Measurements from ENCODE around the gene CD4. TPM values are rescaled to one million over a fixed set of nuclear protein-coding genes. Genes with fewer than 3 reads are reported as not detected.

Gene CD4
- total and polyA plus RNA-seq, 10 of the 15 experiments (the other 5 are each of a cell fraction or from before 2014, with no cell fraction given) = 0.24 to 1.6 (median 0.69) TPM

DNA sequence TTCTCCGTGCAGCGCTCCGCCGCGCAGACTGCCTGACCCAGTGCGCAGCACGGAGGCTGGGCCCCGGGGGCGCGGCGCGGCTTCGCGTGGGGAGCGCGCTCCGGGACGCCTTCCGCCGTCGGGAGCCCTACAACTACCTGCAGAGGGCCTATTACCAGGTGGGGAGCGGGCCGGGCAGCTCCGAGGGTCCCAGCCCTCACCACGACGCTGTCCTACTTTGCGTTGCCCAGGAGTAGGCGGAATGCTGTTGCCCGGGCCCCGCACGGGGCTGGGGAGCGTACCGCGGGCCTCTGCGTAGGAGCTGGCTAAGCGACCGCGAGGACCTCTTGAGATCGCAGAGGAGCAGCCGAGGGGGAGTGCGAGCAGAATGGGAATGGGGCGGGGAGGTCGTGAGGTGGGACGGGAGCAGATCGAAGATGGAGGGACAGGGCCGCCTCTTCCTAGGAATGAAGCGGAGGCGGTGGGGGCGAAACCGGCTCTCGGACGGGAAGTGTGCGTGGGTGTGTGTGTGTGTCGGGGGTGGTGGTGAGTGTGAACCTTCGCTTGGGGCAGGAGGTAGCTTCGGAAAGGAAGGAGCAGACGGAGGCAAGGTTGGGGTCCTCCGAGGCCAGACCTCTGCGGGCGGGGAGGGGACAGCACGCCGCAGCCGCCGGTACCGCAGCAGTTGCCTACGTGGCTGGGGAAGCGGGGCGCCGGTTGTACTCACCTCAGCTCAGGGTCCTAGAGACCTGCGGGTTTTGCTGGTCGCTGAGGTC lies 39.6 kb downstream of the CD4 start (continued):
- TF ChIP-seq, protein P1, sequence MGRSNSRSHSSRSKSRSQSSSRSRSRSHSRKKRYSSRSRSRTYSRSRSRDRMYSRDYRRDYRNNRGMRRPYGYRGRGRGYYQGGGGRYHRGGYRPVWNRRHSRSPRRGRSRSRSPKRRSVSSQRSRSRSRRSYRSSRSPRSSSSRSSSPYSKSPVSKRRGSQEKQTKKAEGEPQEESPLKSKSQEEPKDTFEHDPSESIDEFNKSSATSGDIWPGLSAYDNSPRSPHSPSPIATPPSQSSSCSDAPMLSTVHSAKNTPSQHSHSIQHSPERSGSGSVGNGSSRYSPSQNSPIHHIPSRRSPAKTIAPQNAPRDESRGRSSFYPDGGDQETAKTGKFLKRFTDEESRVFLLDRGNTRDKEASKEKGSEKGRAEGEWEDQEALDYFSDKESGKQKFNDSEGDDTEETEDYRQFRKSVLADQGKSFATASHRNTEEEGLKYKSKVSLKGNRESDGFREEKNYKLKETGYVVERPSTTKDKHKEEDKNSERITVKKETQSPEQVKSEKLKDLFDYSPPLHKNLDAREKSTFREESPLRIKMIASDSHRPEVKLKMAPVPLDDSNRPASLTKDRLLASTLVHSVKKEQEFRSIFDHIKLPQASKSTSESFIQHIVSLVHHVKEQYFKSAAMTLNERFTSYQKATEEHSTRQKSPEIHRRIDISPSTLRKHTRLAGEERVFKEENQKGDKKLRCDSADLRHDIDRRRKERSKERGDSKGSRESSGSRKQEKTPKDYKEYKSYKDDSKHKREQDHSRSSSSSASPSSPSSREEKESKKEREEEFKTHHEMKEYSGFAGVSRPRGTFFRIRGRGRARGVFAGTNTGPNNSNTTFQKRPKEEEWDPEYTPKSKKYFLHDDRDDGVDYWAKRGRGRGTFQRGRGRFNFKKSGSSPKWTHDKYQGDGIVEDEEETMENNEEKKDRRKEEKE (IDR thresholded peaks at IDR 0.05) = no peak
- TF ChIP-seq POLR2A (IDR thresholded peaks at IDR 0.05; ENCODE audit: low read depth, low read length) (peak; percentile 57; the same call in 1 of the 2 replicates), ESRRA (IDR thresholded peaks at IDR 0.05; ENCODE audit: low read length) (no peak), GATAD2B (conservative IDR thresholded peaks at IDR 0.05; ENCODE audit: low read depth) (0 out of 2 replicates have a peak, but pooled peaks have one; percentile 5), ETV6 (conservative IDR thresholded peaks at IDR 0.05 in 1 of 2, IDR thresholded peaks at IDR 0.05 in 1 of 2; ENCODE audit: borderline replicate concordance in 1 of 2, low read depth in 1 of 2) (no peak), SP1 (IDR thresholded peaks at IDR 0.05; ENCODE audit: low read depth, low read length) (peak; percentile 35), HDGF (IDR thresholded peaks at IDR 0.05) (peak; percentile 92), MEF2B (IDR thresholded peaks at IDR 0.05; ENCODE audit: partially characterized antibody, poor library complexity, severe bottlenecking) (peak; percentile 33), SUZ12 (IDR thresholded peaks at IDR 0.05; ENCODE audit: unreplicated experiment) (peak; percentile 37), ZZZ3 (IDR thresholded peaks at IDR 0.05; ENCODE audit: control insufficient read depth, insufficient read length, low read depth) (no peak), ATF7 (IDR thresholded peaks at IDR 0.05; ENCODE audit: low read depth) (peak; percentile 77)
- TF ChIP-seq, protein P2, sequence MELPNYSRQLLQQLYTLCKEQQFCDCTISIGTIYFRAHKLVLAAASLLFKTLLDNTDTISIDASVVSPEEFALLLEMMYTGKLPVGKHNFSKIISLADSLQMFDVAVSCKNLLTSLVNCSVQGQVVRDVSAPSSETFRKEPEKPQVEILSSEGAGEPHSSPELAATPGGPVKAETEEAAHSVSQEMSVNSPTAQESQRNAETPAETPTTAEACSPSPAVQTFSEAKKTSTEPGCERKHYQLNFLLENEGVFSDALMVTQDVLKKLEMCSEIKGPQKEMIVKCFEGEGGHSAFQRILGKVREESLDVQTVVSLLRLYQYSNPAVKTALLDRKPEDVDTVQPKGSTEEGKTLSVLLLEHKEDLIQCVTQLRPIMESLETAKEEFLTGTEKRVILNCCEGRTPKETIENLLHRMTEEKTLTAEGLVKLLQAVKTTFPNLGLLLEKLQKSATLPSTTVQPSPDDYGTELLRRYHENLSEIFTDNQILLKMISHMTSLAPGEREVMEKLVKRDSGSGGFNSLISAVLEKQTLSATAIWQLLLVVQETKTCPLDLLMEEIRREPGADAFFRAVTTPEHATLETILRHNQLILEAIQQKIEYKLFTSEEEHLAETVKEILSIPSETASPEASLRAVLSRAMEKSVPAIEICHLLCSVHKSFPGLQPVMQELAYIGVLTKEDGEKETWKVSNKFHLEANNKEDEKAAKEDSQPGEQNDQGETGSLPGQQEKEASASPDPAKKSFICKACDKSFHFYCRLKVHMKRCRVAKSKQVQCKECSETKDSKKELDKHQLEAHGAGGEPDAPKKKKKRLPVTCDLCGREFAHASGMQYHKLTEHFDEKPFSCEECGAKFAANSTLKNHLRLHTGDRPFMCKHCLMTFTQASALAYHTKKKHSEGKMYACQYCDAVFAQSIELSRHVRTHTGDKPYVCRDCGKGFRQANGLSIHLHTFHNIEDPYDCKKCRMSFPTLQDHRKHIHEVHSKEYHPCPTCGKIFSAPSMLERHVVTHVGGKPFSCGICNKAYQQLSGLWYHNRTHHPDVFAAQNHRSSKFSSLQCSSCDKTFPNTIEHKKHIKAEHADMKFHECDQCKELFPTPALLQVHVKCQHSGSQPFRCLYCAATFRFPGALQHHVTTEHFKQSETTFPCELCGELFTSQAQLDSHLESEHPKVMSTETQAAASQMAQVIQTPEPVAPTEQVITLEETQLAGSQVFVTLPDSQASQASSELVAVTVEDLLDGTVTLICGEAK (IDR thresholded peaks at IDR 0.05; ENCODE audit: borderline replicate concordance) = 0 out of 2 replicates have a peak, but pooled peaks have one; percentile 28
- TF ChIP-seq, protein P3, sequence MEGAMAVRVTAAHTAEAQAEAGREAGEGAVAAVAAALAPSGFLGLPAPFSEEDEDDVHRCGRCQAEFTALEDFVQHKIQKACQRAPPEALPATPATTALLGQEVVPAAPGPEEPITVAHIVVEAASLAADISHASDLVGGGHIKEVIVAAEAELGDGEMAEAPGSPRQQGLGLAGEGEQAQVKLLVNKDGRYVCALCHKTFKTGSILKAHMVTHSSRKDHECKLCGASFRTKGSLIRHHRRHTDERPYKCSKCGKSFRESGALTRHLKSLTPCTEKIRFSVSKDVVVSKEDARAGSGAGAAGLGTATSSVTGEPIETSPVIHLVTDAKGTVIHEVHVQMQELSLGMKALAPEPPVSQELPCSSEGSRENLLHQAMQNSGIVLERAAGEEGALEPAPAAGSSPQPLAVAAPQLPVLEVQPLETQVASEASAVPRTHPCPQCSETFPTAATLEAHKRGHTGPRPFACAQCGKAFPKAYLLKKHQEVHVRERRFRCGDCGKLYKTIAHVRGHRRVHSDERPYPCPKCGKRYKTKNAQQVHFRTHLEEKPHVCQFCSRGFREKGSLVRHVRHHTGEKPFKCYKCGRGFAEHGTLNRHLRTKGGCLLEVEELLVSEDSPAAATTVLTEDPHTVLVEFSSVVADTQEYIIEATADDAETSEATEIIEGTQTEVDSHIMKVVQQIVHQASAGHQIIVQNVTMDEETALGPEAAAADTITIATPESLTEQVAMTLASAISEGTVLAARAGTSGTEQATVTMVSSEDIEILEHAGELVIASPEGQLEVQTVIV (IDR thresholded peaks at IDR 0.05; ENCODE audit: borderline replicate concordance, partially characterized antibody) = peak; percentile 26
- TF ChIP-seq, protein P4, sequence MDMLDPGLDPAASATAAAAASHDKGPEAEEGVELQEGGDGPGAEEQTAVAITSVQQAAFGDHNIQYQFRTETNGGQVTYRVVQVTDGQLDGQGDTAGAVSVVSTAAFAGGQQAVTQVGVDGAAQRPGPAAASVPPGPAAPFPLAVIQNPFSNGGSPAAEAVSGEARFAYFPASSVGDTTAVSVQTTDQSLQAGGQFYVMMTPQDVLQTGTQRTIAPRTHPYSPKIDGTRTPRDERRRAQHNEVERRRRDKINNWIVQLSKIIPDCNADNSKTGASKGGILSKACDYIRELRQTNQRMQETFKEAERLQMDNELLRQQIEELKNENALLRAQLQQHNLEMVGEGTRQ (IDR thresholded peaks at IDR 0.05; ENCODE audit: borderline replicate concordance, low read depth, low read length) = no peak

All from GM12878 (cell line).